ENCODE measurements around the gene ATP10B. TPM values are rescaled to one million over a fixed set of nuclear protein-coding genes. Genes with fewer than 3 reads are reported as not detected.

ATP10B gene
- total RNA-seq, 2 experiments from 2014 or later: not detected

- H3K36me3 Mint-ChIP-seq: no peaks in the 10 kb centered on the region
- CTCF ChIA-PET: no interaction called here
- H3K27me3 Mint-ChIP-seq: peaks cover 12% of the 10 kb centered on the region
- no peak overlapping the region for H3K4me3 Mint-ChIP-seq
- H3K9me3 Mint-ChIP-seq: no peaks in the 10 kb centered on the region
- POLR2A ChIA-PET: no interaction called here
- DNase-seq: no peak
- H3K4me1 Mint-ChIP-seq (ENCODE audit: low read depth): no peaks in the 10 kb centered on the region
- H3K27ac Mint-ChIP-seq: no peak overlapping the region
- intact Hi-C loops (cut with micrococcal nuclease): loop anchor here (10.0 kb wide), 1 partner anchor 153 kb away; no protein-coding TSS in a partner anchor
These were observed 194.2 kb downstream of the ATP10B start for GRCh38 chr5:160657622-160658458.

- Mint-ChIP-seq H3K36me3 (no peaks in the 10 kb centered on the region), H3K27me3 (peaks cover 12% of the 10 kb centered on the region), H3K9me3 (no peaks in the 10 kb centered on the region), H3K4me1 (ENCODE audit: low read depth) (no peaks in the 10 kb centered on the region), H3K4me3 (no peak overlapping the region), H3K27ac (no peak overlapping the region)
- no peak for DNase-seq
- ChIA-PET POLR2A (no interaction called here), CTCF (no interaction called here)
- intact Hi-C loops (cut with micrococcal nuclease): loop anchor here (10.0 kb wide), 1 partner anchor 152 kb away; no protein-coding TSS in a partner anchor
These were observed 194.9 kb downstream of the ATP10B start for GRCh38 chr5:160657068-160657507.

GRCh38 chr5:160655717-160656116, 196.3 kb downstream of the ATP10B start:
- H3K27me3 Mint-ChIP-seq: peaks cover 12% of the 10 kb centered on the region
- H3K9me3 Mint-ChIP-seq: no peaks in the 10 kb centered on the region
- DNase-seq: no peak
- CTCF ChIA-PET: no interaction called here
- POLR2A ChIA-PET: no interaction called here
- no peaks in the 10 kb centered on the region for H3K4me1 Mint-ChIP-seq (ENCODE audit: low read depth)
- H3K4me3 Mint-ChIP-seq: no peak overlapping the region
- intact Hi-C loops (cut with micrococcal nuclease): loop anchor here (10.0 kb wide), 1 partner anchor 151 kb away; no protein-coding TSS in a partner anchor
- no peak overlapping the region for H3K27ac Mint-ChIP-seq
- no peaks in the 10 kb centered on the region for H3K36me3 Mint-ChIP-seq

DNA sequence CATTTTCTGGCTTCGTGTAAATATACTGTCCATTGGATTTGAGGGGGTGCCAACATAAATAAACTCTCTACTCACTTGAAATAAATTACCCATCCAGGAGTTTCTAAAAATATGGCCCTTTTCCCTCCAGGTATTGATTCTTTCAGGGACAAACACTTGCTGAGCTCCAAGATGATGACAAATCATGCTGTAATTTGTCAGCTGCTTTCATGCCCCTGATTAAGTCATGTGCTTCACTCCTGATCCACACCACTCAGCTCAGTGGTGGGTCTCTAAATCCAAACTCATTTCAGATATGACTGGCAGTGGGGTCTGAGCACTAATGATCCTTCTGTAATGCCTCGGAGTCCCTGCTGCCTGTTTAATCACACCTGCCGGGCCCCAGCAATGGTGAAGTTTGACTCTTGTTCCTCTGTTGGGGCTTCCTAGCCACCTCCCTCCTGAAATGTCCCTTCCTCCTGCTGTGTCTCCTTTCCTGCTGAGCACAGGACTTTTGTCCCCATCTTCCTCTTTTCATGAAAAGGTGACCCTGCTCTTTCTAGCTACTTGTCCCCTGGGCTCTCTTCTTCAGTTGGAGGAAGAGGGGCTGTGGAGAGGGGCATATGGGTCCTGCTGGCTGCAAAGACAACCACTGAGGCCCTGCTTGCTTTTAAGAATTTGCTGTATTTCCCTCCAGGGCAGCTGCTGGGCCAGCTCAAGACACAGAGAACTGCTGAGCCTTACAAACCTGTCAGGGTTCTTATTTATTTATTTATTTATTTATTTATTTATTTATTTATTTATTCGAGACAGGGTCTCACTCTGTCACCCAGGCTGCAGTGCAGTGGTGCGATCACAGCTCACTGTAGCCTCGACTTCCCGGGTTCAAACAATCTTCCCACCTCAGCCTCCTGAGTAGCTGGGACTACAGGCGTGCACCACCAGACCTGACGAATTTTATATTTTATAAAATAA, 200.0 kb downstream of the ATP10B start:
- ChIA-PET CTCF (interaction anchor here (2.4 kb wide), 1 partner anchor 214 kb away, joined by 7 read pairs; no protein-coding TSS in a partner anchor), POLR2A (no interaction called here)
- Mint-ChIP-seq H3K4me3 (no peak overlapping the region), H3K4me1 (ENCODE audit: low read depth) (no peaks in the 10 kb centered on the region), H3K27me3 (peaks cover 3% of the 10 kb centered on the region), H3K27ac (no peak overlapping the region), H3K9me3 (no peaks in the 10 kb centered on the region), H3K36me3 (no peaks in the 10 kb centered on the region)
- intact Hi-C loops (cut with micrococcal nuclease): loop anchor here (10.0 kb wide), 1 partner anchor 147 kb away; no protein-coding TSS in a partner anchor
- no peak for DNase-seq

GRCh38 chr5:160649304-160649703, 202.7 kb downstream of the ATP10B start:
- intact Hi-C loops (cut with micrococcal nuclease): no loop called here
- no peak for DNase-seq
- CTCF ChIA-PET: interaction anchor here (2.4 kb wide), 1 partner anchor 211 kb away, joined by 7 read pairs; no protein-coding TSS in a partner anchor
- POLR2A ChIA-PET: no interaction called here
- H3K27ac Mint-ChIP-seq: no peak overlapping the region
- no peaks in the 10 kb centered on the region for H3K9me3 Mint-ChIP-seq
- no peak overlapping the region for H3K4me3 Mint-ChIP-seq
- peaks cover 2% of the 10 kb centered on the region for H3K27me3 Mint-ChIP-seq
- H3K4me1 Mint-ChIP-seq (ENCODE audit: low read depth): no peaks in the 10 kb centered on the region
- H3K36me3 Mint-ChIP-seq: no peaks in the 10 kb centered on the region

DNA sequence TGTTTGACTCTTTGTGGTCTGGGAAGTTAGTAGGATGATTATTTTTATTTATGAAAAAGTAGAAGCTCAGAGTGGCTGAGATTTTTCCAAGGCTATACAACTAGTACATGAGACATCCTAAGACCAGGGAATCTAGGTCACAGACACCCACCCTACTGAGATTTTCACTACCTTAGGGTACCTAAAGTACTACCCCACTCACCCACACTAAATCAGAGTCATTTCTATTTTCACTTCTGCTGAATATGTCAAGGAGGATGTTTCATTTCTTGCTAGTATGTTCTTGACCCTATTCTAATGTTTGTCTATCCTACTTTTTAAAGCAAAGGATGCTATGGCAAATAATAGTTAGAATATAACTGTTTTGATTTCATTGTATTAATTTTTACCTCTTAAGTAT, 206.0 kb downstream of the ATP10B start:
- Mint-ChIP-seq H3K27ac (no peak overlapping the region), H3K27me3 (peaks cover 2% of the 10 kb centered on the region), H3K36me3 (no peaks in the 10 kb centered on the region), H3K4me1 (ENCODE audit: low read depth) (no peaks in the 10 kb centered on the region), H3K9me3 (no peaks in the 10 kb centered on the region), H3K4me3 (no peak overlapping the region)
- ChIA-PET CTCF (no interaction called here), POLR2A (no interaction called here)
- intact Hi-C loops (cut with micrococcal nuclease): no loop called here
- DNase-seq: no peak

GRCh38 chr5:160643616-160644240, 208.3 kb downstream of the ATP10B start:
- Mint-ChIP-seq H3K4me1 (ENCODE audit: low read depth) (no peaks in the 10 kb centered on the region), H3K9me3 (no peaks in the 10 kb centered on the region), H3K4me3 (no peak overlapping the region), H3K27ac (no peak overlapping the region), H3K27me3 (peaks cover 7% of the 10 kb centered on the region), H3K36me3 (no peaks in the 10 kb centered on the region)
- CTCF ChIA-PET: no interaction called here
- POLR2A ChIA-PET: no interaction called here
- no peak for DNase-seq
- intact Hi-C loops (cut with micrococcal nuclease): no loop called here

DNA sequence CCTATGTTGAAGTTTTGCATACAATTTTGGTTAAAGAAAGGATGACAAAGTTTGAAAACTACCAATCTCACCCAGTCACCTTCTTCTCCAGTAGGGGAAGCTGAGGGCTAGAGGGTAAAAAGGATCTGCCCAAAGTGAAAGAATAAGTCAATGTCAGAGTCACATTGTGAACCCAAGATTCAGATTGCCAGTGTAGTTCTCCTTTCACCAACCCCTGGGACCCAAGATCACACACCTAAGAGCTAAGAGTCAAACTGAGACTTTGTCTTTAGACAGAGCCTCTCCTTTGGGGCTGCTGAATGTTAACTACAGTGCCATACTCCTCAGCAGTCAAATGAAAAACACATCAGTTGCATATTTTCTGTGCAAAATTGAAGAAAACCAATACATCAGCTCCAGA, 210.6 kb downstream of the ATP10B start:
- ChIA-PET POLR2A (no interaction called here), CTCF (no interaction called here)
- Mint-ChIP-seq H3K36me3 (no peaks in the 10 kb centered on the region), H3K27me3 (peaks cover 8% of the 10 kb centered on the region), H3K27ac (no peak overlapping the region), H3K4me1 (ENCODE audit: low read depth) (no peaks in the 10 kb centered on the region), H3K4me3 (no peak overlapping the region), H3K9me3 (no peaks in the 10 kb centered on the region)
- intact Hi-C loops (cut with micrococcal nuclease): no loop called here
- DNase-seq: no peak

GRCh38 chr5:160640406-160640805, 211.6 kb downstream of the ATP10B start:
- H3K27ac Mint-ChIP-seq: no peak overlapping the region
- DNase-seq: no peak
- H3K27me3 Mint-ChIP-seq: peaks cover 8% of the 10 kb centered on the region
- no peaks in the 10 kb centered on the region for H3K9me3 Mint-ChIP-seq
- H3K4me3 Mint-ChIP-seq: no peak overlapping the region
- intact Hi-C loops (cut with micrococcal nuclease): no loop called here
- H3K36me3 Mint-ChIP-seq: no peaks in the 10 kb centered on the region
- CTCF ChIA-PET: no interaction called here
- POLR2A ChIA-PET: no interaction called here
- H3K4me1 Mint-ChIP-seq (ENCODE audit: low read depth): no peaks in the 10 kb centered on the region

GRCh38 chr5:160638161-160638742, 213.8 kb downstream of the ATP10B start:
- Mint-ChIP-seq H3K27ac (no peak overlapping the region), H3K27me3 (peaks cover 8% of the 10 kb centered on the region), H3K36me3 (no peaks in the 10 kb centered on the region), H3K9me3 (no peaks in the 10 kb centered on the region), H3K4me1 (ENCODE audit: low read depth) (no peaks in the 10 kb centered on the region), H3K4me3 (no peak overlapping the region)
- intact Hi-C loops (cut with micrococcal nuclease): no loop called here
- DNase-seq: no peak
- ChIA-PET CTCF (no interaction called here), POLR2A (no interaction called here)

- POLR2A ChIA-PET: no interaction called here
- CTCF ChIA-PET: no interaction called here
- Mint-ChIP-seq H3K36me3 (no peaks in the 10 kb centered on the region), H3K9me3 (no peaks in the 10 kb centered on the region), H3K27me3 (peaks cover 8% of the 10 kb centered on the region), H3K4me1 (ENCODE audit: low read depth) (no peaks in the 10 kb centered on the region), H3K4me3 (no peak overlapping the region), H3K27ac (no peak overlapping the region)
- DNase-seq: no peak
- intact Hi-C loops (cut with micrococcal nuclease): no loop called here
These were observed 214.5 kb downstream of the ATP10B start for GRCh38 chr5:160637357-160638090.
